Heart right ventricle (tissue), 16 donors: ENCODE measurements around the gene MAN1A1. TPM values are rescaled to one million over a fixed set of nuclear protein-coding genes. Genes with fewer than 3 reads are reported as not detected.

Source experiments
- ATAC-seq, 8 donors: fragments of 200-7000 bp; cut with Tn5 transposase; one replicate each; pipeline ENCODE4 v1.9.1; 2020; ENCODE audit warnings: mild to moderate bottlenecking in 8 of 8, moderate library complexity in 8 of 8, moderate number of reproducible peaks in 1 of 8
- DNase-seq, 2 donors: peaks; one replicate each; pipeline ENCODE4 v3.0.0-alpha.2; 2020
- H3K27ac ChIP-seq, 10 donors: fragments of 200-600 bp; sonication (generic) in 2 of 10; one replicate each; pipeline versions ENCODE4 v1.5.0 to v1.8.0; 2020 to 2022; ENCODE audit warnings: mild to moderate bottlenecking in 3 of 10
- H3K27me3 ChIP-seq, 7 donors: fragments of 200-600 bp; one replicate each; pipeline ENCODE4 v1.8.0; 2021 to 2022; ENCODE audit warnings: mild to moderate bottlenecking in 2 of 7
- H3K36me3 ChIP-seq, 9 donors: fragments of 200-600 bp; sonication (generic) in 1 of 9; one replicate each; pipeline versions ENCODE4 v1.5.0 to v1.8.0; 2020 to 2022; ENCODE audit warnings: mild to moderate bottlenecking in 2 of 9
- H3K4me1 ChIP-seq, 9 donors: fragments of 200-600 bp; sonication (generic) in 1 of 9; one replicate each; pipeline versions ENCODE4 v1.5.0 to v1.8.0; 2020 to 2022; ENCODE audit warnings: mild to moderate bottlenecking in 4 of 9
- H3K4me3 ChIP-seq, 10 donors: fragments of 200-600 bp; sonication (generic) in 2 of 10; one replicate each; pipeline versions ENCODE4 v1.5.0 to v1.8.0; 2020 to 2022; ENCODE audit warnings: mild to moderate bottlenecking in 7 of 10, moderate library complexity in 2 of 10
- H3K9me3 ChIP-seq, 11 donors: fragments of 200-600 bp in 10 of 11; sonication (generic) in 2 of 11; one replicate each; pipeline versions ENCODE4 v1.5.0 to v1.8.0; 2013 to 2022; ENCODE audit warnings: mild to moderate bottlenecking in 2 of 11, control low read depth in 1 of 11, moderate library complexity in 1 of 11
- WGBS, 2 donors: extraction: QIAGEN DNeasy Blood & Tissue Kit; methylation state at CpG; one replicate each; pipeline ENCODE4 v1.1.7; 2013; ENCODE audit warnings: inconsistent platforms in 1 of 2; 5-methylcytosine and 5-hydroxymethylcytosine counted together
- intact Hi-C, 10 donors: fragments of 100-400 bp; cut with DNase I; formaldehyde crosslinking; loops; one replicate each; pipeline versions ENCODE4 v1.11.1 to v1.14.2; 2022
- polyA plus RNA-seq, 2 donors: library from polyadenylated mRNA; stranded (reverse); fragments of 200-250 nt; gene quantifications; one replicate each; pipeline ENCODE4 v1.2.3, GENCODE V29; 2013
- total RNA-seq, 10 donors: library from RNA; stranded (reverse); fragmentation: NEBNext Ultra II Directional in 3 of 10; extraction: Animal tissue kit (Norgen Biotek cat#: 25700) in 3 of 10; gene quantifications; one replicate each; pipeline versions ENCODE4 v1.2.1 to v1.2.4, GENCODE V29; 2021 to 2023
- TF ChIP-seq, protein P1 (sequence below), 9 donors: fragments of 200-600 bp; sonication (generic) in 2 of 9; IDR thresholded peaks; one replicate each; pipeline versions ENCODE4 v1.5.0 to v1.8.0; 2021 to 2022; ENCODE audit warnings: antibody characterized with exemption in 9 of 9, mild to moderate bottlenecking in 5 of 9, moderate library complexity in 1 of 9
- donor health status: Arrhythmogenic right ventricular cardiomyopathy.
- donor health status: ischemic (EF 13 %, LVEDD 7.1; RV severe dilation, severe dysfunction).
- donor health status: healthy with polysubstance abuse.
- donor health status: DM: no; HTN: yes; CAD: no.
- donor health status: DM: no; HTN: no; CAD: no.
- donor health status: ischemic (EF 25% LVEDD 6.9; RV normal size, moderate dysfunction).
- donor health status: ischemic (EF 25% LVEDD 5.7; RV mildly dilated, moderate dysfunction).
- donor health status: healthy.
- donor health status: DM: yes; HTN: yes; CAD: no.
- donor health status: Ischemic cardiomyopathy.
- donor health status: ischemic (EF 35%, LVEDD 5.7; RV mildly dilated, moderate dysfunction).
- donor health status: nonischemic (EF 11% LVEDD 7.7; RV severe dilation, severe dysfunction).
- donor health status: DM: yes; HTN: yes; CAD: no.
- donor health status: PGD.
- donor health status: ischemic (EF 29% LVEDD 5.4; RV normal size, mild dysfunction).
- donor health status: nonischemic (EF 23%, LVEDD 6.1; RV moderate dilation, normal function).

The MAN1A1 gene
- total and polyA plus RNA-seq, 12 donors: 6.2 to 22.0 (median 10.2) TPM

GRCh38 chr6:119237177-119237715, 112.3 kb downstream of the MAN1A1 start:
- H3K4me3 ChIP-seq: no peak overlapping the region
- H3K4me1 ChIP-seq: peaks cover 0 to 17% (median 10%) of the 10 kb centered on the region in 9 donors
- intact Hi-C loops: no loop called here
- H3K9me3 ChIP-seq: peaks cover 0 to 13% (median 0%) of the 10 kb centered on the region in 11 donors
- H3K27ac ChIP-seq: no peak overlapping the region
- H3K27me3 ChIP-seq: no peaks in the 10 kb centered on the region
- H3K36me3 ChIP-seq: peaks cover 0 to 24% (median 0%) of the 10 kb centered on the region in 9 donors
- DNase-seq (no peak), ATAC-seq (no peak)
- TF ChIP-seq, protein P1, sequence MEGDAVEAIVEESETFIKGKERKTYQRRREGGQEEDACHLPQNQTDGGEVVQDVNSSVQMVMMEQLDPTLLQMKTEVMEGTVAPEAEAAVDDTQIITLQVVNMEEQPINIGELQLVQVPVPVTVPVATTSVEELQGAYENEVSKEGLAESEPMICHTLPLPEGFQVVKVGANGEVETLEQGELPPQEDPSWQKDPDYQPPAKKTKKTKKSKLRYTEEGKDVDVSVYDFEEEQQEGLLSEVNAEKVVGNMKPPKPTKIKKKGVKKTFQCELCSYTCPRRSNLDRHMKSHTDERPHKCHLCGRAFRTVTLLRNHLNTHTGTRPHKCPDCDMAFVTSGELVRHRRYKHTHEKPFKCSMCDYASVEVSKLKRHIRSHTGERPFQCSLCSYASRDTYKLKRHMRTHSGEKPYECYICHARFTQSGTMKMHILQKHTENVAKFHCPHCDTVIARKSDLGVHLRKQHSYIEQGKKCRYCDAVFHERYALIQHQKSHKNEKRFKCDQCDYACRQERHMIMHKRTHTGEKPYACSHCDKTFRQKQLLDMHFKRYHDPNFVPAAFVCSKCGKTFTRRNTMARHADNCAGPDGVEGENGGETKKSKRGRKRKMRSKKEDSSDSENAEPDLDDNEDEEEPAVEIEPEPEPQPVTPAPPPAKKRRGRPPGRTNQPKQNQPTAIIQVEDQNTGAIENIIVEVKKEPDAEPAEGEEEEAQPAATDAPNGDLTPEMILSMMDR (IDR thresholded peaks at IDR 0.05): no peak
- 87 to 95% methylated on average over 7 of the region's 7 CpGs for WGBS, 2 donors

DNA sequence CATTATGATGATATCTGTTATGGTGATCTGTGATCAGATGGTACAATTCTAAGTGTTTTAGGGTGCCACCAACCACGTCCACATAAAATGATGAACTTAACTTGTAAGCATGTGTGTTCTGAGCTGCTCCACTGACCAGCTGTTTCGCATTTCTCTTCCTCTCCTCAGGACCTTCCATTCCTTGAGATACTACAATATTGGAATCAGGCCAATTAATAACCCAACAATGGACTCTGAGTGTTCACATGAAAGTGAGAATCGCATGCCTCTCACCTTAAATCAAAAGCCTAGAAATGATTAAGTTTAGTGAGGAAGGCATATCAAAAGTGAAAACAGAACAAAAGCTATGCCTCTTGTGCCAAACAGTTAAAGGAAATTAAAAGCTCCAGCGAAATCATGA, 114.6 kb downstream of the MAN1A1 start:
- H3K9me3 ChIP-seq: peaks cover 0 to 13% (median 0%) of the 10 kb centered on the region in 11 donors
- no peak for ATAC-seq
- no peak overlapping the region for H3K4me3 ChIP-seq
- H3K36me3 ChIP-seq: peaks cover 0 to 33% (median 0%) of the 10 kb centered on the region in 9 donors
- intact Hi-C loops: no loop called here
- no peaks in the 10 kb centered on the region for H3K27me3 ChIP-seq
- no peak overlapping the region for H3K27ac ChIP-seq
- 93 to 94% methylated on average over 4 of the region's 4 CpGs for WGBS, 2 donors
- H3K4me1 ChIP-seq: no peaks in the 10 kb centered on the region
- DNase-seq: no peak
- TF ChIP-seq, protein P1 (IDR thresholded peaks at IDR 0.05): no peak

DNA sequence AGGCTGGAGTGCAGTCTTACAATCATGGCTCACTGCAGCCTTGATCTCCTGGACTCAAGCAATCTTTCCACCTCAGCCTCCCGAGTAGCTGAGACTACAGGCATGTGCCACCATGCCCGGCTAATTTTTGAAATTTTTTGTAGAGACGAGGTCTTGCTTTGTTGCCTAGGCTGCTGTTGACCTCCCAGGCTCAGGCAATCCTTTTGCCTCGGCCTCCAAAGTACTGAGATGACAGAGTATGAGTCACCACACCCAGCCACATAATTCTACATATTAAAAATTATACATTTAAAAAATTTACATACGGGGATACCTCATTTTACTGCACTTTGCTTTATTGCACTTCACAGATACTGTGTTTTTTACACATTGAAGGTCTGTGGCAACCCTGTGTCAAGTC, 115.1 kb downstream of the MAN1A1 start:
- Histone ChIP-seq H3K9me3 (peaks cover 0 to 13% (median 0%) of the 10 kb centered on the region in 11 donors), H3K27me3 (no peaks in the 10 kb centered on the region), H3K4me1 (no peaks in the 10 kb centered on the region), H3K27ac (no peak overlapping the region), H3K36me3 (peaks cover 0 to 33% (median 0%) of the 10 kb centered on the region in 9 donors), H3K4me3 (no peak overlapping the region)
- 93 to 96% methylated on average over 5 of the region's 5 CpGs for WGBS, 2 donors
- ATAC-seq: no peak
- DNase-seq: no peak
- intact Hi-C loops: no loop called here
- TF ChIP-seq, protein P1 (IDR thresholded peaks at IDR 0.05): no peak

- Histone ChIP-seq H3K9me3 (peaks cover 0 to 13% (median 0%) of the 10 kb centered on the region in 11 donors), H3K4me3 (no peak overlapping the region), H3K36me3 (peaks cover 0 to 33% (median 0%) of the 10 kb centered on the region in 9 donors), H3K27ac (no peak overlapping the region), H3K27me3 (no peaks in the 10 kb centered on the region), H3K4me1 (no peaks in the 10 kb centered on the region)
- intact Hi-C loops: no loop called here
- WGBS, 2 donors: 95 to 97% methylated on average over 2 of the region's 2 CpGs
- ATAC-seq (no peak), DNase-seq (no peak)
- TF ChIP-seq, protein P1 (IDR thresholded peaks at IDR 0.05): no peak
These were observed 116.1 kb downstream of the MAN1A1 start for GRCh38 chr6:119233312-119233984.
